B cell (primary cell): ENCODE measurements around the gene PTPRG. TPM values are rescaled to one million over a fixed set of nuclear protein-coding genes. Genes with fewer than 3 reads are reported as not detected.

Experiments used
- ATAC-seq: fragments of 200-7000 bp; cut with Tn5 transposase; one replicate; pipeline ENCODE4 v1.10.0; 2021; ENCODE audit warnings: low read depth, mild to moderate bottlenecking, moderate number of reproducible peaks, moderate library complexity
- CTCF ChIA-PET: fragments of 350-600 bp; sonication (Branson Sonifier 250); formaldehyde crosslinking; loops from one replicate; lab custom pipeline; 2021; ENCODE audit warnings: antibody characterized with exemption, inconsistent platforms; lab: Charles Lee
- POLR2A ChIA-PET: fragments of 350-600 bp; sonication (Branson Sonifier 250); formaldehyde crosslinking; loops from one replicate; lab custom pipeline; 2021; ENCODE audit warnings: antibody characterized with exemption; lab: Charles Lee
- DNase-seq: peaks from one replicate; pipeline ENCODE4 v3.0.0; 2013
- H2AFZ ChIP-seq: 2 replicates; pipeline ENCODE4 v1.6.1; 2012; ENCODE audit warnings: mild to moderate bottlenecking, low read depth, low read length; ENCODE audit not compliant: insufficient read depth, poor library complexity, severe bottlenecking
- H3K27ac ChIP-seq, 2 donors: 1 replicate in 1 of 2; 2 replicates in 1 of 2; pipeline ENCODE4 v1.5.1; 2012 to 2013; ENCODE audit warnings: low read length in 2 of 2, mild to moderate bottlenecking in 2 of 2, moderate library complexity in 1 of 2
- H3K27me3 ChIP-seq, 4 experiments: fragments of 200-600 bp in 1 of 4; sonication (generic) in 1 of 4; replicated peaks in 1 of 4; 1 replicate in 2 of 4; 2 replicates in 2 of 4; pipeline versions ENCODE4 v1.6.1 to v1.7.0; 2013 to 2016; ENCODE audit warnings: low read length in 3 of 4, mild to moderate bottlenecking in 2 of 4, mixed read lengths in 1 of 4, moderate library complexity in 1 of 4; ENCODE audit not compliant: insufficient read depth in 4 of 4, control insufficient read depth in 3 of 4; ENCODE audit errors: control extremely low read depth in 1 of 4
- H3K36me3 ChIP-seq, 2 experiments: replicated peaks in 1 of 2; 1 replicate in 1 of 2; 2 replicates in 1 of 2; pipeline versions ENCODE4 v1.6.1 to v1.7.1; 2013; ENCODE audit warnings: low read length in 1 of 2; ENCODE audit not compliant: insufficient read depth in 2 of 2, control insufficient read depth in 1 of 2; ENCODE audit errors: control extremely low read depth in 1 of 2, extremely low read depth in 1 of 2
- H3K4me1 ChIP-seq, 2 donors: fragments of 200-600 bp in 1 of 2; sonication (generic) in 1 of 2; 1 replicate in 1 of 2; 2 replicates in 1 of 2; pipeline versions ENCODE4 v1.5.1 to v1.6.1; 2013 to 2017; ENCODE audit warnings: low read length in 2 of 2; ENCODE audit not compliant: control insufficient read depth in 2 of 2, insufficient read depth in 2 of 2
- H3K4me2 ChIP-seq: replicated peaks from 2 replicates; pipeline ENCODE3; 2012; ENCODE audit warnings: mild to moderate bottlenecking, low read depth, low read length; ENCODE audit not compliant: poor library complexity, severe bottlenecking
- H3K4me3 ChIP-seq, 5 experiments: fragments of 200-600 bp in 1 of 5; sonication (generic) in 1 of 5; 1 replicate in 3 of 5; 2 replicates in 2 of 5; pipeline versions ENCODE4 v1.5.1 to v1.7.0; 2011 to 2016; ENCODE audit warnings: low read length in 4 of 5, mild to moderate bottlenecking in 4 of 5, low read depth in 2 of 5, control low read depth in 1 of 5, moderate library complexity in 1 of 5; ENCODE audit not compliant: insufficient read depth in 1 of 5; ENCODE audit errors: control extremely low read depth in 1 of 5, extremely low read depth in 1 of 5
- H3K79me2 ChIP-seq: fragments of 200-600 bp; sonication (generic); one replicate; pipeline ENCODE4 v1.6.0; 2016; ENCODE audit warnings: low read length; ENCODE audit not compliant: control insufficient read depth, insufficient read depth
- H3K9ac ChIP-seq: fragments of 200-600 bp; sonication (generic); 2 replicates; pipeline ENCODE4 v1.6.1; 2017; ENCODE audit warnings: mild to moderate bottlenecking, low read length, moderate library complexity
- H3K9me3 ChIP-seq, 3 donors: one replicate each; pipeline versions ENCODE4 v1.6.1 to v1.7.1; 2013; ENCODE audit warnings: low read length in 2 of 3; ENCODE audit not compliant: control insufficient read depth in 2 of 3, insufficient read depth in 1 of 3; ENCODE audit errors: control extremely low read depth in 1 of 3
- H4K20me1 ChIP-seq: 2 replicates; pipeline ENCODE4 v1.6.0; 2012; ENCODE audit warnings: mild to moderate bottlenecking, low read length; ENCODE audit not compliant: insufficient read depth, control insufficient read depth, poor library complexity, severe bottlenecking
- H3K27ac Mint-ChIP-seq: one replicate; pipeline ENCODE4 v1.8.0; 2021; ENCODE audit warnings: mixed read lengths
- H3K27me3 Mint-ChIP-seq: one replicate; pipeline ENCODE4 v1.8.0; 2021; ENCODE audit warnings: mixed read lengths
- H3K4me1 Mint-ChIP-seq: one replicate; pipeline ENCODE4 v1.8.0; 2021; ENCODE audit warnings: mixed read lengths
- H3K4me3 Mint-ChIP-seq: one replicate; pipeline ENCODE4 v1.8.0; 2021; ENCODE audit warnings: mixed read lengths
- H3K9me3 Mint-ChIP-seq: one replicate; pipeline ENCODE4 v1.8.0; 2022; ENCODE audit warnings: mixed read lengths; ENCODE audit not compliant: insufficient read depth
- EZH2 ChIP-seq: IDR thresholded peaks from 2 replicates; pipeline ENCODE4 v1.6.1; 2012; ENCODE audit warnings: borderline replicate concordance, low read depth, mild to moderate bottlenecking, moderate library complexity, low read length; ENCODE audit not compliant: insufficient read depth, poor library complexity, severe bottlenecking
- WGBS: methylation state at CpG from one replicate; pipeline ENCODE4 v1.1.5; 2013; ENCODE audit warnings: missing lambda C conversion rate; ENCODE audit not compliant: insufficient coverage; 5-methylcytosine and 5-hydroxymethylcytosine counted together
- intact Hi-C: fragments of 100-400 bp; cut with micrococcal nuclease; formaldehyde crosslinking; loops from one replicate; pipeline ENCODE4 v1.10.0; 2022
- polyA plus RNA-seq: library from polyadenylated mRNA; depleted of rRNA; stranded (reverse); fragments of >200 nt; gene quantifications from 2 replicates; pipeline ENCODE4 v1.2.3, GENCODE V29; 2012
- total RNA-seq, 2 donors: library from RNA; stranded (reverse); fragments of 120-200 nt in 1 of 2; gene quantifications; 1 replicate in 1 of 2; 2 replicates in 1 of 2; pipeline versions ENCODE4 v1.2.3 to v1.2.4, GENCODE V29; 2013 to 2022
- TF ChIP-seq, protein P1 (sequence below): fragments of 200-600 bp; IDR thresholded peaks from one replicate; pipeline ENCODE4 v1.8.0; 2022; ENCODE audit warnings: antibody characterized with exemption, mild to moderate bottlenecking

The PTPRG gene
- total and polyA plus RNA-seq, 2 donors (not counting 1 experiment from before 2014, with no cell fraction given), result 0.12 to 1.3 TPM

DNA sequence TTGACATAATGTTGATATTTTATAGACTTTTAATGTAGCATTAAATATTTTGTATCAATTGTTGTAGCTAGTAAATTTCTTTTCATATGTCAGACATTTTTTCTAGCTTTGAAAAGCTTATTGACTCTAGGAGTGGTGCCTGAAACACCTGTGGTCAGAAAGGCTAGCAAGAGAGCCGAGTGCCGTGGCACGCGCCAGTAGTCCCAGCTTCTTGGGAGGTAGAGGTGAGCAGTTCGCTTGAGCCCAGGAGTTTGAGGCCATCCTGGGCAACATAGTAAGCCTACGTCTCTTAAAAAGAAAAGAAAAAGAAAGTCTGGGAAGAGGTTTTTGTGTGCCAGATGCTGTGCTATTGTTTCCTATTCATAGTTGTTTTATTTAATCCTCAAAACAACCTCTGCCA lies 613.8 kb downstream of the PTPRG start:
- CTCF ChIA-PET, result no interaction called here
- Histone ChIP-seq H2AFZ (no peak overlapping the region), H3K27ac (no peak overlapping the region), H3K9me3 (peaks cover 0 to 3% (median 3%) of the 10 kb centered on the region in 3 donors), H3K27me3 (no peaks in the 10 kb centered on the region), H3K4me1 (no peaks in the 10 kb centered on the region), H3K4me3 (no peak overlapping the region), H3K36me3 (no peaks in the 10 kb centered on the region), H3K4me2 (no peak overlapping the region), H3K79me2 (no peaks in the 10 kb centered on the region), H3K9ac (no peak overlapping the region), H4K20me1 (no peaks in the 10 kb centered on the region)
- TF ChIP-seq EZH2, result no peak
- TF ChIP-seq, protein P1, sequence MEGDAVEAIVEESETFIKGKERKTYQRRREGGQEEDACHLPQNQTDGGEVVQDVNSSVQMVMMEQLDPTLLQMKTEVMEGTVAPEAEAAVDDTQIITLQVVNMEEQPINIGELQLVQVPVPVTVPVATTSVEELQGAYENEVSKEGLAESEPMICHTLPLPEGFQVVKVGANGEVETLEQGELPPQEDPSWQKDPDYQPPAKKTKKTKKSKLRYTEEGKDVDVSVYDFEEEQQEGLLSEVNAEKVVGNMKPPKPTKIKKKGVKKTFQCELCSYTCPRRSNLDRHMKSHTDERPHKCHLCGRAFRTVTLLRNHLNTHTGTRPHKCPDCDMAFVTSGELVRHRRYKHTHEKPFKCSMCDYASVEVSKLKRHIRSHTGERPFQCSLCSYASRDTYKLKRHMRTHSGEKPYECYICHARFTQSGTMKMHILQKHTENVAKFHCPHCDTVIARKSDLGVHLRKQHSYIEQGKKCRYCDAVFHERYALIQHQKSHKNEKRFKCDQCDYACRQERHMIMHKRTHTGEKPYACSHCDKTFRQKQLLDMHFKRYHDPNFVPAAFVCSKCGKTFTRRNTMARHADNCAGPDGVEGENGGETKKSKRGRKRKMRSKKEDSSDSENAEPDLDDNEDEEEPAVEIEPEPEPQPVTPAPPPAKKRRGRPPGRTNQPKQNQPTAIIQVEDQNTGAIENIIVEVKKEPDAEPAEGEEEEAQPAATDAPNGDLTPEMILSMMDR, result no peak
- intact Hi-C loops, result no loop called here
- WGBS, result 93% methylated on average over 5 of the region's 6 CpGs
- no peak overlapping the region for H3K4me3 Mint-ChIP-seq
- no peaks in the 10 kb centered on the region for H3K27me3 Mint-ChIP-seq
- POLR2A ChIA-PET, result no interaction called here
- no peak for DNase-seq
- H3K27ac Mint-ChIP-seq, result no peak overlapping the region
- ATAC-seq, result no peak
- H3K9me3 Mint-ChIP-seq, result no peaks in the 10 kb centered on the region
- H3K4me1 Mint-ChIP-seq, result no peaks in the 10 kb centered on the region

DNA sequence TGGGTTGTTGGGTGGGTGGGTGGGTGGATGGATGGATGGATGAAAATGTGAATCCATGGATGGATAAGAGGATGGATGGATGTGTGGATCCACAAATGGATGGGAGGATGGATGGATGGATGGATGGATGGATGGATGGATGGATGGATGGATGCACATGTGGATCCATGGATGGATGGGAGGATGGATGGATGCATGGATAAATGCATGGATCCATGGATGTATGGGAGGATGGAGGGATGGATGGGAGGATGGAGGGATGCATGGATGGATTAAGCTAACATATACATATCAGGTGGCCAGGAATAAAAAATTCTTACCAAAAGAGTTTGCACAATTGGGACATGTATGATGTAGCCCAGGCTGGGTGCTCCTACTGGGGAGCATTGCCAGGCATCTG lies 616.7 kb downstream of the PTPRG start:
- H3K4me3 ChIP-seq, result no peak overlapping the region
- ATAC-seq, result no peak
- Mint-ChIP-seq H3K4me3 (no peak overlapping the region), H3K27ac (no peak overlapping the region), H3K9me3 (no peaks in the 10 kb centered on the region), H3K4me1 (no peaks in the 10 kb centered on the region), H3K27me3 (no peaks in the 10 kb centered on the region)
- intact Hi-C loops, result no loop called here
- no peaks in the 10 kb centered on the region for H3K27me3 ChIP-seq
- H3K9ac ChIP-seq, result no peak overlapping the region
- peaks cover 0 to 3% (median 0%) of the 10 kb centered on the region in 3 donors for H3K9me3 ChIP-seq
- H3K79me2 ChIP-seq, result no peaks in the 10 kb centered on the region
- H3K27ac ChIP-seq, result no peak overlapping the region
- no peaks in the 10 kb centered on the region for H3K36me3 ChIP-seq
- H2AFZ ChIP-seq, result no peak overlapping the region
- CTCF ChIA-PET, result no interaction called here
- DNase-seq, result no peak
- no peaks in the 10 kb centered on the region for H3K4me1 ChIP-seq
- TF ChIP-seq, protein P1, result no peak
- no peak for TF ChIP-seq EZH2
- H4K20me1 ChIP-seq, result no peaks in the 10 kb centered on the region
- POLR2A ChIA-PET, result no interaction called here
- H3K4me2 ChIP-seq, result no peak overlapping the region
